Posterior cingulate gyrus (tissue), 11 donors: Measurements from ENCODE around the gene PGS1.
A peak's percentile ranks its signal among the peaks of the same experiment; 100 is the strongest.

Experiments used
- DNase-seq, 10 donors: peaks; one replicate each; pipeline versions ENCODE4 v3.0.0 to v3.0.0-alpha.2; 2020 to 2021; ENCODE audit warnings: mixed read lengths in 3 of 10
- intact Hi-C: fragments of 100-400 bp; cut with DNase I; formaldehyde crosslinking; loops from one replicate; pipeline ENCODE4 v1.15.1; 2023

PGS1 gene

DNA sequence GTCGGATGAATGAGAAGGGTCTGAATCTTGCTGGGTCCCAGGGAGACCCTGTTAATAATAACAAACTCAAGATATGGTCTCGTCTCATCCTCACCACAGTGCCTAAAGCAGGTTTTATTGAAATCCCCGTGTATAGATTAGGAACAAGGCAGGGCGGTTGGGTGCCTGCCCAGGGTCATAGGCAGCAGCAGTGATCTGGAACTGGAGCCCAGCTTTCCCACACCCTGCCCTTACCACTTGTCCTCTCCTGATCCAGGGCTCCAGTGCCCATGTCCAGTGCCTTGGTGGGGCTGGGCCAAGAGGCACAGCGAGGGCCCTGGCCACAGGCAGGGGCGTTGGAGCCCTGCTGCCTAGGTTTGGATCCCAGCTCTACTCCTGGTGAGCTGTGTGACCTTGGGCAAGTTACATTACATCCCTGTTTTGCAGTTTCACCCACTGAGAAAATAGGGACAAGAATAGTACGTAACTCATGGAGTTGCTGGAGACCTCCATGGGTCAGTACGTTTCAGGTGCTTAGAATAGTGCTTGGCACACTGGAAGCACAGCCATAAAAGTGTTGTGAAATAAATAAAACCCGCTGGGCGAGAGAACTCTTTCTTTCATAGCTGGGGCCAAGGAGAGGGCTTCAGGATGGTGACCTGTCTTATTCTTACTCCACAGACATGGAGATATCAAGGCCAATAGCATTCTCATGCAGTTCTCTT is 32.5 kb upstream of the PGS1 start:
- DNase-seq: peak in 1 of 10 donors; percentile 47
- intact Hi-C loops: no loop called here

DNA sequence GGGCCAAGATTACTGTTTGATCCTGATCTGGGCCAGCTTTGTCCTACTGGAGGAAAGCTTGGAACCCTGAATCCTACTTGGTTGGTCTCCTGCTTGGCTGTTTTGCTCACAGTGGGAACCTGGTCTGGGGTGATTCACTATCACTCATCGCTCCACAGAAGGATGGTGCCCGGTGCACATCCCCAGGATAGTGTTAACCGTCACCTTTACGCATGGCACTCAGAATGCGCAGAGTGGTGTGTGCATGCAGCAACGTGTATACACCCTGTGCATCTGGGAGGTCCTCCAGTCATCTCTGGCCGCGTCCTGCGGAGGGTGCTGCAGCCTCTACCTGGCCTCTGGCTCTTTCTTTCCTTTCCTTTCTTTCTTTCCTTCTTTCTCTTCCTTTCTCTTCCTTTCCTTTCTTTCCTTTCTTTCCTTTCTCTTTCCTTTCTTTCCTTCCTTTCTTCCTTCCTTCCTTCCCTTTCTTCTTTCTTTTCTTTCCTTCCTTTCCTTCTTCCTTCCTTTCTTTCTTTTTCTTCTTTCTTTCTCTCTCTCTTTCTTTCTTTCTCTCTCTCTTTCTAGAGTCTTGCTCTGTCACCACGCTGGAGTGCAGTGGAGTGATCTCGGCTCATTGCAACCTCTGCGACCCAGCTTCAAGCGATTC is 31.7 kb upstream of the PGS1 start:
- intact Hi-C loops: no loop called here

DNA sequence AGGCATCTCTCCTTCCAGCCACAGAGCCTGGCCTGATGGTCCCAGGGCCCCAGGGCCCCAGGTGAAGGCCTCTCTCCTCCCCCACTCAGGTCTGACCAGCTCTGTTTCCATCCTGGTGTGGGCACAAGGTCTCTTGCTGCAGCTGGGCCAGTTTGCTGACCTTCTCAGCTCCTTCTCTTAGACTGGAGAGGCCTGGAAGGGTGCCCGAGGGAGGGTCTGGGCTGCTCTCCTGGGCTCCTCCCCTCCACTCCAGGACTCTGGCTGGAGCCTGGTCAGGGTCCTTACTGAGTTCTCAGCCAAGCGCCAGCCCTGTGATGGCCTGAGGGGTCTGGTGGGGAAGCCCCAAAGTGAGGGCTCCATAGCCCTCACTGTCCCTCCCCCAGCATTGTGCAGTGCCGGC is 31.0 kb upstream of the PGS1 start:
- intact Hi-C loops: no loop called here
- no peak for DNase-seq

More for the DNA sequence above, 31.7 kb upstream of the PGS1 start:
- DNase-seq: peak in 1 of 10 donors; percentile 56

DNA sequence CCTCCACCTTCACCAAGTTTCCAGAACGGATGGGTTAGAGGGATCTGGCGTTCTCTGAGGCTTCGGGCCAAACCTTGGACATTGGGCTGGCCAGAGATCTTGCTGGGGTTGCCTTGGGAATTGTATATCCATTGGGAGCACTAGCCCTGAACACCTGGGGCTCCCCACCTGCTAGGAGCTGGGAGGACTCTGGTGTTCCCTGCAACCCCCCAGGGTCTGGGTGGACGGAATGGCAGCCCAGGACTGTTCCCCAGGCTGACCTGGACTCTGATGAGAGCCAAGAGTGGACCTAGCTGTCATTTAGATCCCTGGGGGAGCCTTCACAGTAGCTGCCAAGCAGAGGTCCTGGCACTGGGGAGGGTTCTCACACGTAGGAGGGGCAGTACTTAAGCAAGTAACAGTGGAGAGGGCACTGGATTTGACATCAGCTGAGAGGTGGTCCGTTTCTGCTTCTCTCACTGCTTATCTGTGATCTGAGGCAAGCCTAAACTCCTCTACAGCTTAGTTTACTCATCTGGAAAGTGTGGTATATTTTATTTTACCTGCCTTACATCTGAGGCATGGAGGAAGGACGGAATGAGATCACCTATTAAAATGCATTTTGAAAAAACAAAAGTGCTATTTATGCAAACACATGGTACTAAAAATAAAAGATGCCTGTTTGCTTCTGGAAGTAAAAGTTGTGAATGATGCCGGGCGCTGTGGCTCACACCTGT is 30.2 kb upstream of the PGS1 start:
- intact Hi-C loops: no loop called here

DNA sequence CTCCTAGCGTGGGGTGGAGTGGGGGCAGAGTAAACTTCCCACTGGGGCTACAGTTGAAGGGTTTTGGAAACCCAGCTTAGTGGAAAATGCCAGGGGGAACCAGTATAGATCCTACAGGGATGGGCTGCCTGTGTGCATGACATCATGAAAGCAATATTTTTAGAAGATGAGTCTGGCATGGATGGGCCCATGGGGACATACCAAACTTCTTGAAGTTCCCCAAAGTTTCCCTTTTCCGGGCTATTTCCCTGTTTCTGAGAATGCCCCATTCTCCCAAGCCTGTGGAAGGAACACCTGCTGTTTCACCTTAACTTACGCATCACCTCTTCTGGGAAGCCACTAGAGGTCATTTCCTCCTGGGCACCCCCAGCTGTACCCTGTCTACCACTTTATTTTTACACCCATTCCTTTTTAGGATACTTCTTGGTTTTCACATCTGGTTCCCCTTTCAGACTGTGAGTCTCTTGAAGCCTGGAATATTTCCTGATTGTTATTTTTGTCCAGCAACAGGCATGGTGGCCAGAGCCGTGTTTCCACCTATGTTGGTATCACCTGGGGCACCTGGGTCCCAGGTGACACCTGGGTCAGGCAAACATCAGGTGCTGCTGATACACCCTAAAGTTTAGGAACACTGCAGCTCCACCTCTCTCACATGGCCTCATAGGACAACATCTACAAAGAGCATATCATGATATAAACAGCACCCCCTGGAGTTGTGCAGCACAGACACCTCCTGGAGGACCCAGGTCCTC is 28.4 kb upstream of the PGS1 start:
- no peak for DNase-seq
- intact Hi-C loops: no loop called here

More for the DNA sequence above, 30.2 kb upstream of the PGS1 start:
- no peak for DNase-seq

DNA sequence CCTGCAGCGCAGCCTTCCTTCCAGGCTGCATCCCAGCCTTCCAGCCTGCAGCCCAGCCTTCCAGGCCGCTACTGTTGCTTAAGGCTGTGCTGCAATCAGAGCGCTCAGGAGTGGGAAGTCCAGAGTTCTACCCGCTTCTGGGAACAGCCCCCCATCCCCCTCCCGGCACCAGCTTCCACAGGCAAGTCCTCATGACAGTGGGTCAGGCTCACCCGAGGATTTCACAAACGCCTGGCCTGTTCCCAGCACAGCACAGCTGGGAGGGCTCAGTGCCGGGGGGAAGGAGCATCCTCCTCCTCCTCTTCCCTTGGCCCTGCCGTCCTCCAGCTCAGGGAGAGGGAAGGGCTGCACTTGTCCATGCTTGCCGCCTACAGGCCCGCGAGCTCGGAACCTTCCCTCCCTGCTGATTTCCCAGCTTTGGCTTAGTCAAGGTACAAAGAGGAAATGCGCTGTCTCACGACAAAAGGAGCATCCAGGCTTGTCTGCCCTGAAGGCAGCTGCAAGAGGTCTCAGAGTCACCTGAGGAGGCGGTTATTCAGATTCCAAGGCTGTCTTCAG is 26.9 kb upstream of the PGS1 start:
- DNase-seq: peak; percentile 77 to 98 (median 89)
- intact Hi-C loops: no loop called here

DNA sequence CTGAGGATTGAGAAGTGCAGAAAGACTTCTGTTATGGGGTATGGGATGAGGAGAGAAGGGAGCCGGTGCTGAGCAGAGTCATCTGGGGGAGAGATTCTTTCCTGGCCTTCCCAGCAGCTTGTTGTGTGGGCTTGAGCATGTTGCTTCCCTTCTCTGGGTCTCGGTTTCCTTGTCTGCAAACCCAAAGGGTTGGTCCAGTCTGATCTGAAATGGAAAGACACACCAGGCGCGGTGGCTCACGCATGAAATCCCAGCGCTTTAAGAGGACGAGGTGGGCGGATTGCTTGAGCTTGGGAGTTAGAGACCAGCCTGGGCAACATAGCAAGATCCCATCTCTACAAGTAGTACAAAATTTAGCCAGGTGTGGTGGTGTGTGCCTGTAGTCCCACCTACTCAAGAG is 24.6 kb upstream of the PGS1 start:
- DNase-seq: no peak
- intact Hi-C loops: no loop called here

DNA sequence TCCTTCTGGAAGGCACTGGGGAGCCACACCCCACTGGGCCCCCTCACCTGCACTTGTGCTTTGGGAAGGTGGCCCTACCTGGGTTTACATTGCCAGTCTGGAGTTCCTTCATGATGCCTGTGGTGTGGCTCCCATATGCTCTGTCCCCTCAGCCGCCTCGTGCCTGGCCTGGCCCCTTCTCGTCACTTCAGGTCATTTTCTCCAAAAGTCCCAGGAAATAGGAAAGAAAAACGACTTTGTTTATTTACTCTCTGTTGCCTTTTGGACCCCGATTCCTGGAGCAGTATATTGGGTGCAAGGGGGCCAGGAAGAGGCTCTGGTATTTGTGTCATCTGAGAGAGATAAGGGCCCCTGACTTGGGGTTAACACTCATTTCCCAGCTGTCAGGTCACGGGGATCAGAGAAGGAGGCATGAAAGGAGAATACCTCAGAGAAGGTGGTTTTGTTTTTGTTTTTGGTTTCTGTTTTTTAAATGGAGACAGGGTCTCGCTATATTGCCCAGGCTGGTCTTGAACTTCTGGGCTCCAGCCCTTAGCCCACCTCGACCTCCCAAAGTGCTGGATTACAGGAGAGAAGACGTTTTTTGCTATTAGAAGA is 23.3 kb upstream of the PGS1 start:
- intact Hi-C loops: no loop called here
- no peak for DNase-seq

DNA sequence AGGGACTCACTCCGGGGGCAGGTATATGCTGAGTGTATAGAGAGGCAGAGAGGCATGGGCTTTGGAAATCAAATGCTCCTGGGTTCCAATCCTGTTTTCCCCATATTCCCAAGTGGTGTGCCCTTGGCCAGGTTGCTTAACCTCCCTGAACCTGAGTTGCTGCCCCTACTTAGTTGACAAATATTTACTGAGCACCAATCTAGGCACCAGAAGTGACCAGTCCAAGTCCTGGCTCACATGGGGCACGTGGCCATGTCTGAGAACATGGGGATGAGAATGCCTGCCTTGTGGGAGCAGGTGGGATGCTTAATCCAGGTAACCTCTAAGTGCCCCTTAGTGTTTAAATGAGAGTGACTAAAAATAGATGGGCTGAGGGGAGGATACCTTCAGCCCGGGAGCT is 22.7 kb upstream of the PGS1 start:
- DNase-seq: no peak
- intact Hi-C loops: no loop called here

DNA sequence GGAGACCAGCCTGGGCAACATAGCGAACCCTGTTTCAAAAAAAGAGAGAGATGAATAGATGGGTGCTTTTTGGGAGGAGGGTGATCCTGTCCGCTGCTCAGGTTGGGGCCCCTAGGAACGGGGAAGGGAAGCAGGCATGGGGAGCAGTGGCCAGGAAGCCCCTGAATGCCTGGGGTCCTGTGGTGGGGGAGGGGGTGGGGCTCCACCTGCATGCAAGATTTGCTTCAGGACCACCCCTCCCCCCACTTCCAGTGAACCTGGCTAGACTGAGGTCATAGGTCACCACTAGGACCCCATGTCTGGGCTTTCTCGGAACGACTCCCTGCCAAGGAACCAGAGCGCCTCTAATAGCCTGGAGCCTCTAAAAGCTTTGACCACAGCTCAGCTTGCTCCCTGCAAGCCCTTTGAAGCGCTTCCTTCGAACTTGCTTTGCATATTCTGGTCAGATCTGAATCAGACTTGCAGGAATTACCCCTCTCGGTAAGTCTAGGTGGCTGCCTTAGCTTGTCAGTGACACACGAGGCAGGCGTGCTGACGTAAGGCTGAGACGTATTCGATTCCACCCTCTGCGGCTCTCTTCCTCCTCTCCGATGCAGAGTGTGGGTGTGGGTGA is 22.2 kb upstream of the PGS1 start:
- intact Hi-C loops: no loop called here
- DNase-seq: peak in 3 of 10 donors; percentile 48 to 88 (median 79)

DNA sequence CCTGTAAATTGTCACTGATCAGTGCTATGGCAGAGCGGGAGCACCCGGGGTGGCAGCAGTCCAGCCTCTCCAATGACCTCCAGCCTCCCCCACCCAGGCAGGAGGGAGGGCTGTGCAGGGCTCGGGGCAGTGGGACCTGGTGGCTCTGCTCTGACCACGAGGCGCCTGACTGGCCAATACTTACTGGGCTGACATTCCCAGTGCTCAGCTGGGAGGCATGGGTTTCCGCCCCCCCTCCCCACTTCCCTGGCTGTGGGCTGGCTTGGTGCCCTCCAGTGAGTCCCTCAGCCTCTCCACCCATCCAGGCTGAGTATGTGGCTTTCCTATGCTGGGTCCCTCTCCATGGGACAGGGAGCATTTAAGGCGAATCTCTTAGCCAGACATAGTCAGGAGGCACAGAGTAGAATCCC is 21.3 kb upstream of the PGS1 start:
- intact Hi-C loops: no loop called here
- peak in 5 of 10 donors; percentile 31 to 89 (median 54) for DNase-seq

DNA sequence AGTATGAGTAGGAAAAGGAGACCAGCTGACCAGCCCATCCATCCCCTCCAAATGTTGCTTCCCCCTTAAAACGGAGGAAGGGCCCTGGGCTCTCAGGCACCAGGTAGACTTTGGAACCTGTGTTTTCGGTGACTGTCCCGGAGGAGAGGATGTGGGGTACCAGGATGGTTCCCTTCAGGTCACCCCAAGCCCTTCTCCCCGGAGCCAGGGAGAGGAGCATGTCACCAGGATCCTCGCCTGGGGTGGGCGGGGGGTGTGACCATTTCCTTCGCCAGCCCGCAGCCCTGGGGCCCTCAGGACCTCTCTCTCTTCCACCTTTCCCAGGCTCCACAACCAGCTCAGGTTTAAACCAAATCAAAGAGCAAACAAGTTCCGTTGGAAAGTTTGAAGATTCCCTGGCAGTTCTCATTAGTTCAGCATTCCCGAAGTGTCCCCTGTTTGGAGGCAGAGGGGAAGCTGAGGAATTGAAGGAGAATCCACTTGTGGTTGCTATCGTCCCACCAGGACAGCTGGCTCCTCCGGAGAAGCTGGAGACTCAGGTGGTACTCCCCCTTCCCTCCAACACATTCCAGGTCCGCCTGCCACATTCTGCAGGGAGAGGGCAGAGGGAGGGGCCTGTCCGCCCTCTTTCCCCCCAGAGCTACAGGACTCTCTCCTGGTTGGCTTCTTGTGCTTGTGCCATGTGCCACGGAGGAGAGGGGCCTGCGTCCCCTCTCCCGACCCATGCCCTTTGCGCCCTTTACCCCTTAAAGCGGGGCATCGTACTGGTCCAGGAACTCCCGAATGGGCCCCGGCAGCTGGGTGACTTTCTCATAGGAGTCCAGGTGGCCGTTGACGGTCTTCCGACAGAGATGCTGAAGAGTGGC is 20.5 kb upstream of the PGS1 start:
- peak in 1 of 10 donors; percentile 31 for DNase-seq
- intact Hi-C loops: no loop called here

DNA sequence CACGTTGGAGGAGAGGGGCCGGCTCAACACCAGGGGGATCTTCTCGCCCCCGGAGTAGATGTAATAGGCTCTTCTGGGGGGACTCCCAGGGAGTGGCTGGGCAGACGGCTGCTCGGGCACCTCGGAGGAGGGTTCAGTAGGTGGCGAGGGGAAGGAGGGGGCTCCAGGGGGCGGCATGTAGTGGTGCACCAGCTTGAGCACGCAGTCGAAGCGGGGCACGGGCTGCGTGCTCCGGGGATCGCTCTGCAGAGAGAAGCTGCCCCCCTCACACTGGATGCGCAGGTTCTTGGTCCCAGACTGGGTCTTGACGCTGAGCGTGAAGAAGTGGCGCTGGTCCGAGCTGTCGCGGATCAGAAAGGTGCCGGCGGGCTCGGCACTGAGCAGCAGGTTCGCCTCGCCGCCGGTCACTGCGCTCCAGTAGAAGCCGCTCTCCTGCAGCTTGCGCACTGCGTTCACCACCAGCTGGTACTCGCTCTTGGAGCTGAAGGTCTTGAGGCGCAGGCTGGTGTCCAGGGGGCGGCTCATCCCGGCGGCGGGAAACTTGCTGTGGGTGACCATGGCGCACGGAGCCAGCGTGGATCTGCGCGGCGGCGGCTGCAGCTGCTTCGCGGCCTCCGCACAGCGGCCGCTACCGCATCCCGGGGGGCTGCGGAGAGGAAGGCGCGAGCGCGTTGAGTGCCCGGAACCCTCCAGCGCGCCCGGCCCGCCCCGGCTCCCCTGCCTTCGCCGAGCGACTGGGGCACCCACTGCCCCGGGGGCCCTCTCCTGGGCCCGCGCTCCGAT is 19.7 kb upstream of the PGS1 start:
- DNase-seq: peak in 4 of 10 donors; percentile 26 to 87 (median 80)

DNA sequence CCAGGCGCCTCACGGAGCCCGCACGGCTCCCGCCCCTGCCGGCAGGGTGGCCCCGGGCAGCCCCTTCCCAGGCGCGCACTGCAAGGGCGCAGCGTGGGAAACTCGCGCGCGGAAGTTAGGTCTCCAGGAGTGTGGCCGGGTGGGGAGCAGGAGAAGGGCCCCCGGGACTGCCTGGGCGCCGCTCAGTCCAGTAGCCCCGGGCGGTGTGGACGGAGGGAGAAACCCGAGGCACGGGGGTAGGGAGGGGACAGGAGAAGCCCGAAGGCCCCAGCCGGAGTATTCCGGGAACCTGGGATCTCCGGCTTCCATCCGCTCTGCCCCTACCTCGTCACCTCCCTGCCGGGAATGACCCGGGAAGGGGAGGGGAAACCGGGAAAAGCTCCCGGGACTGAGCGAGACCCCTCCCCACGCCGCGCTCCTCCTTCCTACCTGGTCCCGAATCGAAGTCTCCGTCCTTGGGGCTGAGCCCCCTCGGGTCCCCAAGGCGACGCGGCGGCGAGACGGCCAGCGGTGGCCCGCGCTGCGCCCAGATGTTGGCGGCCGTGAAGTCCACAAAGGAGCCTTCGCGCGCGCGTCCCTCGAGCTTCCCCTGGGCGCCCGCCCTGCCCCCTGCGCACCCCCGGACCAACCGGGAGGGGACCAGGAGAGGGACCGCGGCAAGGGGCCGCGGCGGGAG is 19.0 kb upstream of the PGS1 start:
- intact Hi-C loops: no loop called here
- peak in 2 of 10 donors; percentile 17 to 82 for DNase-seq

More for the DNA sequence above, 19.7 kb upstream of the PGS1 start:
- intact Hi-C loops: no loop called here

DNA sequence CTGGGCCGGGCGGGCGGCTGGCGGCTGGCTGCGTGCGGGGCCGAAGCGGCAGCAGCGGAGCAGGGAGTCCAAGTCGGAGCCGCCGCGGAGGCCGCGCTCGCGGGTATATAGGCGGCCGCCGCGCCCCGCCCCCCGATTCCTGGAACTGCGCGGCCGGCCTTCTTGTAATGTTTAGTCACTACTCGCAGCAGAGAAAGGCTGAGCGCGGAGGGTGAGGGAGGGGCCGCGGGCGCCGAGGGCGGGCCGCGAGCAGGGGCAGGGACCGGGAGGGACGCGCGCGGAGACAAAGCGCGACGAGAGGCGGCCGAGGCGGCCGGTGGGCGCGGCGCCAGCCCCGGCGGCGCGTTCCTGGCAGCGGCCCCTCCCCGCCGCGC is 18.5 kb upstream of the PGS1 start, which contains the start of gene SOCS3:
SOCS3 (minus strand) TSS at position 81 of the 374 bp plus-strand sequence. CDS start 982 bp downstream, outside the sequence.
- DNase-seq: peak; percentile 64 to 99 (median 85)
- intact Hi-C loops: loop anchor here (5.0 kb wide), 1 partner anchor 62 kb away; no protein-coding TSS in a partner anchor

DNA sequence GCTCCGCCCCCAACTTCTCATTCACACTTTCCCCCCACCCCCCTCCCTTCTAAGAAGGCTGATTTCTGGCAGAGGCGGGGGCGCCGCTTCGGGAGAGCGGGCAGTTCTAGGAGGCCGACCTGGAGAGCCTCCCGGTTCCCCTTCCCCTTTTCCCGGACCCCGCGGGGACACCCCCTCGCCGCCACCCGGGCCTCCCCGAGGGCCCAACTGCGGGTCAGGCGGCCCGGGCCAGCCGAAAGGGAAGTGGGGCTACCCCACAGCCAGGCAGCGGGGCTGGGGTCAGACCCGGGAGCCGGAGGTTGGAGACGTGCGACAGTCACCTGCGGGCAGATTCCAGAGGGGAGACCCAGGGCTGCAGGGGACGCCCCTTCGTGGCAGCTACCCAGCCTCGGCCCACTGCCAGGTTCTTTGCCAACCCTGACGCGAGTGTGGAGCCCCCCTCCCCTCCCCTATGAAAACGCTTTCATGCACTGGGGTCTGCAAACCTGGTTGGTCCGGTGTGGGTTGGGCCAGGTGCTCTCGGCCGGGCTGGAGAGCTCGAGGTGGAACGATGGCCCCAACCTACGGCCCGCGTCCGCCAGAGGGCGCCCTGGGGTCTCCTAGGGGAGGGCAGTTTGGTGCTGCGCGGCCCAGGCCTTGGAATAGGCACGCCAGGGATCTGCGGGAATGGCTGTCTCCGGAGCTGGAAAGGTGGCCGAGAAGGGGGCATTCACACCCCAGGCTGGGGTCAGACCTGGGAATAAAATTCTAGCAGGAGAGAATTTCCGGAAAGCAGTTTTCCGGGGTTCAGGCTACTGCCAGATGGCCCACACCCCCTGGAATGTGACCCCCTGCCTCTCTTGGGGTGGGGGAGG is 17.9 kb upstream of the PGS1 start:
- intact Hi-C loops: loop anchor here (5.0 kb wide), 1 partner anchor 62 kb away; no protein-coding TSS in a partner anchor
- DNase-seq: peak; percentile 65 to 98 (median 88)
